GM19035 (cell line): Measurements from ENCODE around the gene RFX8.

Experiments
- ATAC-seq: cut with Tn5 transposase; IDR thresholded peaks from one replicate; pipeline ENCODE4 v1.9.1; 2021; ENCODE audit not compliant: unreplicated experiment

The RFX8 gene

GRCh38 chr2:101386599-101387150 lies 88.2 kb downstream of the RFX8 start:
- no peak for ATAC-seq

- no peak for ATAC-seq
These were observed 91.8 kb downstream of the RFX8 start for GRCh38 chr2:101383016-101383541.

GRCh38 chr2:101382442-101382841 lies 92.5 kb downstream of the RFX8 start:
- ATAC-seq = no peak

GRCh38 chr2:101380376-101380775 lies 94.5 kb downstream of the RFX8 start:
- no peak for ATAC-seq

GRCh38 chr2:101379091-101379490 lies 95.8 kb downstream of the RFX8 start:
- no peak for ATAC-seq

GRCh38 chr2:101375653-101376052 lies 99.3 kb downstream of the RFX8 start:
- no peak for ATAC-seq

- ATAC-seq = no peak
These were observed 99.9 kb downstream of the RFX8 start for GRCh38 chr2:101374821-101375561.

- ATAC-seq = no peak
These were observed 102.1 kb downstream of the RFX8 start for GRCh38 chr2:101372792-101373191.

GRCh38 chr2:101371636-101372035 lies 103.3 kb downstream of the RFX8 start:
- ATAC-seq = no peak

- no peak for ATAC-seq
These were observed 105.8 kb downstream of the RFX8 start for GRCh38 chr2:101369100-101369499.

- ATAC-seq = no peak
These were observed 106.5 kb downstream of the RFX8 start for GRCh38 chr2:101368376-101368775.

GRCh38 chr2:101367508-101367907 lies 107.4 kb downstream of the RFX8 start:
- ATAC-seq = no peak

GRCh38 chr2:101364878-101365277 lies 110.0 kb downstream of the RFX8 start:
- ATAC-seq = no peak

GRCh38 chr2:101362777-101363176 lies 112.1 kb downstream of the RFX8 start:
- ATAC-seq = no peak

- no peak for ATAC-seq
These were observed 112.6 kb downstream of the RFX8 start for GRCh38 chr2:101362316-101362715.

GRCh38 chr2:101361522-101361921 lies 113.4 kb downstream of the RFX8 start:
- no peak for ATAC-seq

- no peak for ATAC-seq
These were observed 113.8 kb downstream of the RFX8 start for GRCh38 chr2:101361121-101361520.

GRCh38 chr2:101360232-101360631 lies 114.7 kb downstream of the RFX8 start:
- ATAC-seq = no peak

- no peak for ATAC-seq
These were observed 115.4 kb downstream of the RFX8 start for GRCh38 chr2:101359410-101359954.

GRCh38 chr2:101357376-101357775 lies 117.5 kb downstream of the RFX8 start:
- ATAC-seq = no peak

- ATAC-seq = no peak
These were observed 118.4 kb downstream of the RFX8 start for GRCh38 chr2:101356521-101356920.

GRCh38 chr2:101356055-101356454 lies 118.9 kb downstream of the RFX8 start:
- no peak for ATAC-seq
